ENCODE results near the gene PNPLA7. TPM values are rescaled to one million over a fixed set of nuclear protein-coding genes. Genes with fewer than 3 reads are reported as not detected.
A peak's percentile ranks its signal among the peaks of the same experiment; 100 is the strongest.
"Not testable (repeated sequence)": the region's sequence is repeated elsewhere in the genome, so short reads cannot be mapped to it uniquely, and the experiment has no call there.

Gene PNPLA7
- total RNA-seq: 1 to 10 TPM; 1.2 to 7.1 TPM

- DNase-seq (ENCODE audit: low spot score) (no peak), ATAC-seq (no peak)
- peaks cover under 1% of the 10 kb centered on the region for H3K36me3 Mint-ChIP-seq
- no peaks in the 10 kb centered on the region for H3K9me3 Mint-ChIP-seq
- peak within 1 kb of the TSS; percentile 81 for H3K4me3 Mint-ChIP-seq
- H3K27ac Mint-ChIP-seq: peak within 1 kb of the TSS in 1 of 2 donors; percentile 71
- H3K4me1 Mint-ChIP-seq (ENCODE audit: low read depth in 2 of 2): peaks cover 5 to 14% of the 10 kb centered on the region in 2 donors
- no peaks in the 10 kb centered on the region for H3K27me3 Mint-ChIP-seq
Observed at GRCh38 chr9:137550231-137550621, at the start of gene PNPLA7. TSS of gene PNPLA7 (minus strand) at chr9:137550402. CDS start at chr9:137550197, 205 bp downstream.

DNA sequence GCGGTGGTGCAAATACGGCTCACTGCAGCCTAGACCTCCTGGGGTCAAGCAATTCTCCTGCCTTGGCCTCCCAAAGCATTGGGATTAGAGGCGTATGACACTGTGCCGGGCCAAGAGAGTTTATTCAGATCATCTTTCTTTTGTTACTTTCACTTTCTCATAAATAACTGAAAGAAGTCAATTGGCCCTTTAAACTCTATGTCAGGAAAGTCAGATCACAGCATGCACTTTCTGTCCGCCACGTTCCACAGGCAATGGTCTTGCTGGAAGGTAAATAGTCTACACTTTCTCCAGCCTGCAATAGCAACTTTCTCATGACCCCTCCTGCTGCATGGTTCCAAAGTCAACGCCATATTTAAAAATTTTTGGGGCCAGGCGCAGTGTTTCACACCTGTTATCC lies 48.7 kb upstream of the PNPLA7 start:
- H3K36me3 Mint-ChIP-seq: no peaks in the 10 kb centered on the region
- no peaks in the 10 kb centered on the region for H3K9me3 Mint-ChIP-seq
- no peak overlapping the region for H3K27ac Mint-ChIP-seq
- DNase-seq (ENCODE audit: low spot score): no peak
- ATAC-seq: no peak
- no peak overlapping the region for H3K4me3 Mint-ChIP-seq
- no peaks in the 10 kb centered on the region for H3K27me3 Mint-ChIP-seq
- H3K4me1 Mint-ChIP-seq (ENCODE audit: low read depth in 2 of 2): peaks cover 0 to 15% of the 10 kb centered on the region in 2 donors

DNA sequence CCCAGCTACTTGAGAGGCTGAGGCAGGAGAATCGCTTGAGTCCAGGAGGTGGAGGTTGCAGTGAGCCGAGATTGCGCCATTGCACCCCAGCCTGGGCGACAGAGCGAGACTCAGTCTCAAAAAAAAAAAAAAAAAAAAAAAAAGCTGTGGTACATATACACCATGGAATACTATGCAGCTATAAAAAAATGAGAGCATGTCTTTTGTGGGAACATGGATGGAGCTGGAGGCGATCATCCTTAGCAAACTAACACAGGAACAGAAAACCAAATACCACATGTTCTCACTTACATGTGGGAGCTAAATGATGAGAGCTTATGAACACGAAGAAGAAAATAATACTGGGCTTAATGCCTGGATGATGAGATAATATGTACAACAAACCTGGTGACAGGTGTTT lies 46.4 kb upstream of the PNPLA7 start:
- not testable (repeated sequence) for H3K4me3 Mint-ChIP-seq; H3K9me3 Mint-ChIP-seq; H3K27me3 Mint-ChIP-seq; ATAC-seq; H3K27ac Mint-ChIP-seq; DNase-seq (ENCODE audit: low spot score); H3K36me3 Mint-ChIP-seq; H3K4me1 Mint-ChIP-seq (ENCODE audit: low read depth in 2 of 2)

- no peaks in the 10 kb centered on the region for H3K36me3 Mint-ChIP-seq
Observed at GRCh38 chr9:137593176-137593575, 43.0 kb upstream of the PNPLA7 start.

DNA sequence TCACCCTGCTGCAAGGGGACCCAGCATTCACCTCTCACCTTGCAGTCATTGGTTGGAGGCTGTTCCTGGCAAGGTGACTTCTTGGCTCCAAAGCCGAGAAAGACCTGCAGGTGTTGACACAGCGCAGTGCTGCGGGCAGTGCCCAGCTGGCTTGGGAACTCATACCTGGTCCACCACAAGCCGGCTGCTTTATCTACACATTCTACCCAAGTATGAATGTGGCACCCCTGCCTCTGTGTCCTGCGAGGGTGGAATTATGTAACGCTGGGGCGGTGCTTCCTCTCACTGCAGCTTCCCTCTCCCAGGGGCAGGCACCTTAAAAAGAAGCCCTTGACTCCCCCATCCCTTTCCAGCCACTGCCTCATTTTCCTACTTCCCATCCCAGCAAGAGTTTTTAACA lies 42.6 kb upstream of the PNPLA7 start:
- no peaks in the 10 kb centered on the region for H3K9me3 Mint-ChIP-seq
- no peaks in the 10 kb centered on the region for H3K27me3 Mint-ChIP-seq
- DNase-seq (ENCODE audit: low spot score) (no peak), ATAC-seq (no peak)
- H3K4me3 Mint-ChIP-seq: no peak overlapping the region
- H3K4me1 Mint-ChIP-seq (ENCODE audit: low read depth in 2 of 2): peaks cover 0 to 9% of the 10 kb centered on the region in 2 donors
- no peak overlapping the region for H3K27ac Mint-ChIP-seq
- no peaks in the 10 kb centered on the region for H3K36me3 Mint-ChIP-seq

More at GRCh38 chr9:137593176-137593575, 43.0 kb upstream of the PNPLA7 start:
- no peak overlapping the region for H3K4me3 Mint-ChIP-seq
- peaks cover 2 to 5% of the 10 kb centered on the region in 2 donors for H3K4me1 Mint-ChIP-seq (ENCODE audit: low read depth in 2 of 2)
- ATAC-seq: no peak
- H3K9me3 Mint-ChIP-seq: no peaks in the 10 kb centered on the region
- no peaks in the 10 kb centered on the region for H3K27me3 Mint-ChIP-seq
- peak overlapping the region in 1 of 2 donors; percentile 39 for H3K27ac Mint-ChIP-seq
- no peak for DNase-seq (ENCODE audit: low spot score)

GRCh38 chr9:137590469-137591383 lies 40.5 kb upstream of the PNPLA7 start, which contains the start of gene ZMYND19:
TSS of gene ZMYND19 (minus strand) at chr9:137590512. CDS start at chr9:137590263, 249 bp downstream.
- Mint-ChIP-seq H3K4me3 (peak within 1 kb of the TSS; percentile 94), H3K9me3 (no peaks in the 10 kb centered on the region), H3K27me3 (no peaks in the 10 kb centered on the region), H3K27ac (peak within 1 kb of the TSS; percentile 72 to 88), H3K36me3 (peaks cover 5% of the 10 kb centered on the region), H3K4me1 (ENCODE audit: low read depth in 2 of 2) (peaks cover 0 to 14% of the 10 kb centered on the region in 2 donors)
- DNase-seq (ENCODE audit: low spot score) (peak; percentile 94), ATAC-seq (peak; percentile 98 to 99)

- peak overlapping the region; percentile 94 for H3K4me3 Mint-ChIP-seq
- H3K9me3 Mint-ChIP-seq: no peaks in the 10 kb centered on the region
- H3K27ac Mint-ChIP-seq: no peak overlapping the region
- peaks cover 5% of the 10 kb centered on the region for H3K36me3 Mint-ChIP-seq
- peaks cover 0 to 14% of the 10 kb centered on the region in 2 donors for H3K4me1 Mint-ChIP-seq (ENCODE audit: low read depth in 2 of 2)
- ATAC-seq (no peak), DNase-seq (ENCODE audit: low spot score) (no peak)
- no peaks in the 10 kb centered on the region for H3K27me3 Mint-ChIP-seq
Observed at GRCh38 chr9:137590123-137590468, 39.9 kb upstream of the PNPLA7 start.

- Mint-ChIP-seq H3K4me3 (peak overlapping the region; percentile 40), H3K4me1 (ENCODE audit: low read depth in 2 of 2) (peaks cover 0 to 14% of the 10 kb centered on the region in 2 donors)
Observed at GRCh38 chr9:137589441-137590122, 39.4 kb upstream of the PNPLA7 start.

GRCh38 chr9:137588891-137589290 lies 38.7 kb upstream of the PNPLA7 start:
- Mint-ChIP-seq H3K27ac (no peak overlapping the region), H3K36me3 (peaks cover 5% of the 10 kb centered on the region), H3K4me1 (ENCODE audit: low read depth in 2 of 2) (peaks cover 0 to 14% of the 10 kb centered on the region in 2 donors), H3K9me3 (no peaks in the 10 kb centered on the region), H3K27me3 (no peaks in the 10 kb centered on the region), H3K4me3 (peak overlapping the region; percentile 40)
- no peak for ATAC-seq
- DNase-seq (ENCODE audit: low spot score): no peak

More at GRCh38 chr9:137589441-137590122, 39.4 kb upstream of the PNPLA7 start:
- ATAC-seq: peak; percentile 0 to 15
- no peaks in the 10 kb centered on the region for H3K9me3 Mint-ChIP-seq
- peaks cover 5% of the 10 kb centered on the region for H3K36me3 Mint-ChIP-seq
- no peak for DNase-seq (ENCODE audit: low spot score)
- peak overlapping the region in 1 of 2 donors; percentile 45 for H3K27ac Mint-ChIP-seq
- no peaks in the 10 kb centered on the region for H3K27me3 Mint-ChIP-seq

- peak overlapping the region in 1 of 2 donors; percentile 4 for H3K27ac Mint-ChIP-seq
- H3K36me3 Mint-ChIP-seq: peaks cover 5% of the 10 kb centered on the region
- DNase-seq (ENCODE audit: low spot score) (no peak), ATAC-seq (no peak)
- no peaks in the 10 kb centered on the region for H3K27me3 Mint-ChIP-seq
- peaks cover 0 to 14% of the 10 kb centered on the region in 2 donors for H3K4me1 Mint-ChIP-seq (ENCODE audit: low read depth in 2 of 2)
- no peaks in the 10 kb centered on the region for H3K9me3 Mint-ChIP-seq
- peak overlapping the region; percentile 40 for H3K4me3 Mint-ChIP-seq
Observed at GRCh38 chr9:137588311-137588710, 38.1 kb upstream of the PNPLA7 start.

GRCh38 chr9:137586854-137587253 lies 36.7 kb upstream of the PNPLA7 start:
- Mint-ChIP-seq H3K4me3 (no peak overlapping the region), H3K36me3 (peaks cover 5% of the 10 kb centered on the region), H3K27ac (no peak overlapping the region), H3K27me3 (no peaks in the 10 kb centered on the region), H3K4me1 (ENCODE audit: low read depth in 2 of 2) (peaks cover 0 to 12% of the 10 kb centered on the region in 2 donors), H3K9me3 (no peaks in the 10 kb centered on the region)
- DNase-seq (ENCODE audit: low spot score) (no peak), ATAC-seq (no peak)

GRCh38 chr9:137583957-137584356 lies 33.8 kb upstream of the PNPLA7 start:
- Mint-ChIP-seq H3K4me1 (ENCODE audit: low read depth in 2 of 2) (peaks cover 0 to 9% of the 10 kb centered on the region in 2 donors), H3K9me3 (no peaks in the 10 kb centered on the region), H3K27ac (no peak overlapping the region), H3K4me3 (no peak overlapping the region), H3K27me3 (no peaks in the 10 kb centered on the region), H3K36me3 (peaks cover 5% of the 10 kb centered on the region)
- ATAC-seq: no peak
- no peak for DNase-seq (ENCODE audit: low spot score)

GRCh38 chr9:137583347-137583746 lies 33.1 kb upstream of the PNPLA7 start:
- H3K27ac Mint-ChIP-seq: no peak overlapping the region
- H3K4me1 Mint-ChIP-seq (ENCODE audit: low read depth in 2 of 2): peaks cover 0 to 9% of the 10 kb centered on the region in 2 donors
- no peak overlapping the region for H3K4me3 Mint-ChIP-seq
- DNase-seq (ENCODE audit: low spot score) (no peak), ATAC-seq (no peak)
- H3K36me3 Mint-ChIP-seq: peaks cover 5% of the 10 kb centered on the region
- H3K27me3 Mint-ChIP-seq: no peaks in the 10 kb centered on the region
- no peaks in the 10 kb centered on the region for H3K9me3 Mint-ChIP-seq
